Lower leg skin (tissue), 4 donors: ENCODE results near the gene CHD6. TPM values are rescaled to one million over a fixed set of nuclear protein-coding genes. Genes with fewer than 3 reads are reported as not detected.

Source experiments
- DNase-seq, 2 donors: peaks; one replicate each; pipeline ENCODE4 v3.0.0-alpha.2; 2019; ENCODE audit warnings: low spot score in 2 of 2
- H3K4me3 ChIP-seq: fragments of 200-600 bp; sonication (generic); 2 replicates; pipeline ENCODE4 v1.5.1; 2017; ENCODE audit warnings: mild to moderate bottlenecking, low read depth; ENCODE audit not compliant: poor library complexity, severe bottlenecking
- CTCF ChIP-seq, 3 donors: fragments of 450-650 bp; IDR thresholded peaks; one replicate each; pipeline ENCODE4 v1.5.1; 2016; ENCODE audit warnings: antibody characterized with exemption in 3 of 3, mild to moderate bottlenecking in 3 of 3, moderate library complexity in 2 of 3
- POLR2A ChIP-seq, 2 donors: fragments of 450-650 bp; IDR thresholded peaks; one replicate each; pipeline ENCODE4 v1.6.1; 2016 to 2017; ENCODE audit warnings: antibody characterized with exemption in 2 of 2, mild to moderate bottlenecking in 1 of 2, moderate library complexity in 1 of 2
- whole genome bisulfite sequencing, 2 donors: methylation state at CpG; one replicate each; pipeline ENCODE4 v1.1.5; 2018; 5-methylcytosine and 5-hydroxymethylcytosine counted together
- intact Hi-C: fragments of 100-400 bp; cut with DNase I; formaldehyde crosslinking; loops from one replicate; pipeline ENCODE4 v1.15.0; 2023; ENCODE audit warnings: low total_unique reads
- total RNA-seq, 4 donors: library from RNA; depleted of rRNA; stranded (reverse); fragments of >200 nt; gene quantifications; one replicate each; pipeline ENCODE4 v1.1.0, GENCODE V29; 2016

The CHD6 gene
- total RNA-seq, 4 donors from 2014 or later: 29.7 to 40.1 (median 37.7) TPM

GRCh38 chr20:41478026-41478425, 140.2 kb downstream of the CHD6 start:
- TF ChIP-seq CTCF (IDR thresholded peaks at IDR 0.05) (no peak), POLR2A (IDR thresholded peaks at IDR 0.05) (no peak)
- intact Hi-C loops: no loop called here
- H3K4me3 ChIP-seq: no peak overlapping the region
- whole genome bisulfite sequencing, 2 donors: 91 to 92% methylated on average over 1 of the region's 1 CpG
- no peak for DNase-seq

- no peak for TF ChIP-seq CTCF (IDR thresholded peaks at IDR 0.05)
- no peak for TF ChIP-seq POLR2A (IDR thresholded peaks at IDR 0.05)
- WGBS, 2 donors: 79 to 90% methylated on average over 1 of the region's 1 CpG
- no peak overlapping the region for H3K4me3 ChIP-seq
- no peak for DNase-seq
- intact Hi-C loops: no loop called here
Measured at GRCh38 chr20:41476446-41476845, 141.7 kb downstream of the CHD6 start.

- DNase-seq: peak in 1 of 2 donors; percentile 28
- TF ChIP-seq CTCF (IDR thresholded peaks at IDR 0.05) (no peak), POLR2A (IDR thresholded peaks at IDR 0.05) (no peak)
- intact Hi-C loops: no loop called here
- no peak overlapping the region for H3K4me3 ChIP-seq
Measured at GRCh38 chr20:41476013-41476441, 142.2 kb downstream of the CHD6 start.

GRCh38 chr20:41475503-41475902, 142.7 kb downstream of the CHD6 start:
- 22 to 35% methylated on average over 1 of the region's 1 CpG for WGBS, 2 donors
- DNase-seq: no peak
- TF ChIP-seq CTCF (IDR thresholded peaks at IDR 0.05) (no peak), POLR2A (IDR thresholded peaks at IDR 0.05) (no peak)
- intact Hi-C loops: no loop called here
- H3K4me3 ChIP-seq: no peak overlapping the region

GRCh38 chr20:41470362-41471095, 147.6 kb downstream of the CHD6 start:
- no peak for TF ChIP-seq CTCF (IDR thresholded peaks at IDR 0.05)
- TF ChIP-seq POLR2A (IDR thresholded peaks at IDR 0.05): no peak
- WGBS, 2 donors: 88% methylated on average over 7 of the region's 7 CpGs
- intact Hi-C loops: no loop called here
- no peak overlapping the region for H3K4me3 ChIP-seq
- DNase-seq: no peak

GRCh38 chr20:41469868-41470267, 148.3 kb downstream of the CHD6 start:
- WGBS, 2 donors: 57 to 80% methylated on average over 3 of the region's 3 CpGs
- TF ChIP-seq POLR2A (IDR thresholded peaks at IDR 0.05) (no peak), CTCF (IDR thresholded peaks at IDR 0.05) (no peak)
- no peak for DNase-seq
- intact Hi-C loops: no loop called here
- no peak overlapping the region for H3K4me3 ChIP-seq
